H9 (cell line): ENCODE data around the gene KIF6. TPM values are rescaled to one million over a fixed set of nuclear protein-coding genes. Genes with fewer than 3 reads are reported as not detected.

ENCODE experiments used
- DNase-seq: peaks from one replicate; pipeline ENCODE4 v3.0.0-alpha.2; 2017
- H2AFZ ChIP-seq: one replicate; pipeline ENCODE4 v1.6.1; 2013; ENCODE audit warnings: mild to moderate bottlenecking, low read length, control low read depth, moderate library complexity
- H2AK5ac ChIP-seq: 2 replicates; pipeline ENCODE4 v1.6.1; 2013; ENCODE audit warnings: low read length, control low read depth, mixed read lengths; ENCODE audit not compliant: insufficient read length
- H2BK120ac ChIP-seq: one replicate; pipeline ENCODE4 v1.6.1; 2013; ENCODE audit warnings: low read depth, mild to moderate bottlenecking, low read length, control low read depth, inconsistent platforms; ENCODE audit not compliant: poor library complexity, severe bottlenecking
- H2BK12ac ChIP-seq: 2 replicates; pipeline ENCODE4 v1.6.1; 2013; ENCODE audit warnings: low read length, control low read depth, mixed read lengths, low read depth; ENCODE audit not compliant: insufficient read length
- H2BK15ac ChIP-seq: 2 replicates; pipeline ENCODE4 v1.6.1; 2013; ENCODE audit warnings: low read depth, low read length, control low read depth
- H2BK20ac ChIP-seq: one replicate; pipeline ENCODE4 v1.6.1; 2013; ENCODE audit warnings: low read depth, mild to moderate bottlenecking, low read length, control low read depth, inconsistent platforms; ENCODE audit not compliant: poor library complexity, severe bottlenecking
- H2BK5ac ChIP-seq: 2 replicates; pipeline ENCODE4 v1.6.1; 2013; ENCODE audit warnings: low read length, control low read depth, mixed read lengths; ENCODE audit not compliant: insufficient read length
- H3K14ac ChIP-seq: 2 replicates; pipeline ENCODE4 v1.6.1; 2013; ENCODE audit warnings: low read length, control low read depth; ENCODE audit not compliant: insufficient read depth
- H3K18ac ChIP-seq: 2 replicates; pipeline ENCODE4 v1.6.1; 2013; ENCODE audit warnings: low read depth, mild to moderate bottlenecking, mixed read lengths, low read length, control low read depth; ENCODE audit not compliant: insufficient read length
- H3K23ac ChIP-seq: 2 replicates; pipeline ENCODE4 v1.6.1; 2013; ENCODE audit warnings: low read length, control low read depth, mixed read lengths, low read depth; ENCODE audit not compliant: insufficient read length
- H3K23me2 ChIP-seq: 2 replicates; pipeline ENCODE4 v1.6.1; 2013; ENCODE audit warnings: low read depth, mild to moderate bottlenecking, mixed read lengths, low read length, control low read depth; ENCODE audit not compliant: insufficient read length, poor library complexity, severe bottlenecking
- H3K27ac ChIP-seq: 2 replicates; pipeline ENCODE4 v1.5.1; 2013; ENCODE audit warnings: low read length, control low read depth, mixed read lengths, low read depth; ENCODE audit not compliant: insufficient read length
- H3K27me3 ChIP-seq: 2 replicates; pipeline ENCODE4 v1.6.1; 2013; ENCODE audit warnings: low read length, control low read depth, inconsistent platforms; ENCODE audit not compliant: insufficient read depth
- H3K4ac ChIP-seq: 2 replicates; pipeline ENCODE4 v1.6.1; 2013; ENCODE audit warnings: low read depth, mild to moderate bottlenecking, control low read depth, inconsistent platforms, low read length, moderate library complexity
- H3K4me1 ChIP-seq: 2 replicates; pipeline ENCODE4 v1.6.1; 2013; ENCODE audit warnings: low read length, control low read depth, inconsistent platforms; ENCODE audit not compliant: insufficient read depth
- H3K4me2 ChIP-seq: 2 replicates; pipeline ENCODE4 v1.6.1; 2013; ENCODE audit warnings: low read length, control low read depth, mixed read lengths; ENCODE audit not compliant: insufficient read length, insufficient read depth
- H3K56ac ChIP-seq: 2 replicates; pipeline ENCODE4 v1.6.1; 2013; ENCODE audit warnings: low read depth, mild to moderate bottlenecking, mixed read lengths, low read length, control low read depth; ENCODE audit not compliant: insufficient read length
- H3K79me1 ChIP-seq: 2 replicates; pipeline ENCODE4 v1.6.1; 2013; ENCODE audit warnings: low read depth, mild to moderate bottlenecking, moderate library complexity, low read length, control low read depth, inconsistent platforms; ENCODE audit not compliant: insufficient read depth, poor library complexity, severe bottlenecking
- H3K79me2 ChIP-seq: 2 replicates; pipeline ENCODE4 v1.6.1; 2013; ENCODE audit warnings: low read length, control low read depth, inconsistent platforms; ENCODE audit not compliant: insufficient read depth
- H3K9ac ChIP-seq: 2 replicates; pipeline ENCODE4 v1.6.1; 2013; ENCODE audit warnings: low read length, control low read depth, mixed read lengths; ENCODE audit not compliant: insufficient read length; ENCODE audit errors: extremely low read depth
- H3K9me3 ChIP-seq: one replicate; pipeline ENCODE4 v1.6.1; 2013; ENCODE audit warnings: low read depth, low read length, inconsistent platforms; ENCODE audit not compliant: control insufficient read depth
- H3T11ph ChIP-seq: one replicate; pipeline ENCODE4 v1.6.1; 2013; ENCODE audit warnings: mild to moderate bottlenecking, low read length, control low read depth, inconsistent platforms
- H4K20me1 ChIP-seq: one replicate; pipeline ENCODE4 v1.6.1; 2013; ENCODE audit not compliant: control insufficient read depth, insufficient read length, insufficient read depth
- H4K5ac ChIP-seq: 2 replicates; pipeline ENCODE4 v1.6.1; 2013; ENCODE audit warnings: low read depth, mild to moderate bottlenecking, mixed read lengths, low read length, control low read depth; ENCODE audit not compliant: insufficient read length
- H4K8ac ChIP-seq: replicated peaks from 2 replicates; pipeline ENCODE4 v1.6.1; 2013; ENCODE audit warnings: low read length, control low read depth, mixed read lengths, low read depth; ENCODE audit not compliant: insufficient read length
- H4K91ac ChIP-seq: 2 replicates; pipeline ENCODE4 v1.6.1; 2013; ENCODE audit warnings: low read depth, mild to moderate bottlenecking, moderate library complexity, mixed read lengths, low read length, control low read depth; ENCODE audit not compliant: insufficient read length
- H3K27ac Mint-ChIP-seq, 3 experiments: 2 replicates in 2 of 3; 3 replicates in 1 of 3; pipeline ENCODE4 v1.8.0; 2020 to 2021; ENCODE audit warnings: mixed read lengths in 3 of 3, mild to moderate bottlenecking in 1 of 3, moderate library complexity in 1 of 3
- H3K27me3 Mint-ChIP-seq: 2 replicates; pipeline ENCODE4 v1.8.0; 2021; ENCODE audit warnings: low read depth, mild to moderate bottlenecking, moderate library complexity, mixed read lengths
- H3K36me3 Mint-ChIP-seq, 3 experiments: 2 replicates in 2 of 3; 3 replicates in 1 of 3; pipeline ENCODE4 v1.8.0; 2020 to 2021; ENCODE audit warnings: low read depth in 3 of 3, mixed read lengths in 3 of 3; ENCODE audit not compliant: insufficient read depth in 1 of 3
- H3K4me1 Mint-ChIP-seq, 2 experiments: 2 replicates each; pipeline ENCODE4 v1.8.0; 2020; ENCODE audit warnings: mixed read lengths in 2 of 2
- H3K4me3 Mint-ChIP-seq, 2 experiments: 2 replicates in 1 of 2; 3 replicates in 1 of 2; pipeline ENCODE4 v1.8.0; 2020 to 2021; ENCODE audit warnings: mild to moderate bottlenecking in 2 of 2, mixed read lengths in 2 of 2, moderate library complexity in 1 of 2
- H3K9me3 Mint-ChIP-seq, 2 experiments: 2 replicates in 1 of 2; 3 replicates in 1 of 2; pipeline ENCODE4 v1.8.0; 2020; ENCODE audit warnings: mild to moderate bottlenecking in 2 of 2, mixed read lengths in 2 of 2, moderate library complexity in 1 of 2
- CTCF ChIP-seq: fragments of 200-600 bp; sonication (generic); conservative IDR thresholded peaks from 3 replicates; pipeline ENCODE4 v1.8.0; 2021; ENCODE audit warnings: antibody characterized with exemption, mild to moderate bottlenecking
- WGBS: extraction: QIAGEN DNeasy Blood & Tissue Kit; methylation state at CpG from one replicate; pipeline ENCODE4 v1.1.7; 2013; ENCODE audit warnings: missing lambda C conversion rate, low lambda C conversion rate, mixed read lengths; ENCODE audit not compliant: insufficient read length; ENCODE audit errors: extremely low coverage; 5-methylcytosine and 5-hydroxymethylcytosine counted together
- total RNA-seq: library from RNA; stranded (reverse); gene quantifications from 2 replicates; pipeline ENCODE4 v1.2.1, GENCODE V29; 2021

Gene KIF6
- total RNA-seq, 1 experiment from 2014 or later: 0.63 TPM

- no peak overlapping the region for H2BK120ac ChIP-seq
- H3K27me3 ChIP-seq: no peaks in the 10 kb centered on the region
- H3K23me2 ChIP-seq: no peaks in the 10 kb centered on the region
- no peak overlapping the region for H2BK15ac ChIP-seq
- H3K4ac ChIP-seq: no peak overlapping the region
- H3K18ac ChIP-seq: no peak overlapping the region
- no peaks in the 10 kb centered on the region for H3K79me2 ChIP-seq
- H2AFZ ChIP-seq: no peak overlapping the region
- H3K56ac ChIP-seq: no peak overlapping the region
- peaks cover 0 to 4% of the 10 kb centered on the region in 2 experiments; a peak in 3 of 5 replicates for H3K9me3 Mint-ChIP-seq
- H3K4me2 ChIP-seq: no peak overlapping the region
- no peaks in the 10 kb centered on the region for H4K20me1 ChIP-seq
- no peak overlapping the region for H4K91ac ChIP-seq
- no peak overlapping the region for H3K9ac ChIP-seq
- no peak overlapping the region for H2AK5ac ChIP-seq
- H2BK12ac ChIP-seq: no peak overlapping the region
- TF ChIP-seq CTCF: no peak
- no peak overlapping the region for H2BK5ac ChIP-seq
- H3K4me1 ChIP-seq: no peaks in the 10 kb centered on the region; the same call in 1 of the 2 replicates
- no peak overlapping the region for H3K23ac ChIP-seq
- DNase-seq: no peak
- no peak overlapping the region for H2BK20ac ChIP-seq
- H3K4me1 Mint-ChIP-seq: peaks cover 35 to 47% of the 10 kb centered on the region in 2 experiments
- peaks cover 0 to 5% (median 0%) of the 10 kb centered on the region in 3 experiments; a peak in 2 of 7 replicates for H3K36me3 Mint-ChIP-seq
- no peaks in the 10 kb centered on the region for H3K9me3 ChIP-seq
- WGBS: no CpG with 5 or more reads among the region's 3 CpGs
- H3K27ac Mint-ChIP-seq: no peak overlapping the region
- no peaks in the 10 kb centered on the region for H3K79me1 ChIP-seq
- no peak overlapping the region for H3K14ac ChIP-seq
- no peak overlapping the region for H3K4me3 Mint-ChIP-seq
- peaks cover 5% of the 10 kb centered on the region for H3K27me3 Mint-ChIP-seq
- no peak overlapping the region for H3T11ph ChIP-seq
- H4K8ac ChIP-seq: no peak overlapping the region
- H4K5ac ChIP-seq: no peak overlapping the region
- H3K27ac ChIP-seq: no peak overlapping the region
Measured at GRCh38 chr6:39341352-39341751, 383.9 kb downstream of the KIF6 start.
